ENCODE measurements around the gene GLI2. TPM values are rescaled to one million over a fixed set of nuclear protein-coding genes. Genes with fewer than 3 reads are reported as not detected.

The GLI2 gene
- total RNA-seq, 4 donors from 2014 or later, result 1.9 to 7.9 (median 5.5) TPM

DNA sequence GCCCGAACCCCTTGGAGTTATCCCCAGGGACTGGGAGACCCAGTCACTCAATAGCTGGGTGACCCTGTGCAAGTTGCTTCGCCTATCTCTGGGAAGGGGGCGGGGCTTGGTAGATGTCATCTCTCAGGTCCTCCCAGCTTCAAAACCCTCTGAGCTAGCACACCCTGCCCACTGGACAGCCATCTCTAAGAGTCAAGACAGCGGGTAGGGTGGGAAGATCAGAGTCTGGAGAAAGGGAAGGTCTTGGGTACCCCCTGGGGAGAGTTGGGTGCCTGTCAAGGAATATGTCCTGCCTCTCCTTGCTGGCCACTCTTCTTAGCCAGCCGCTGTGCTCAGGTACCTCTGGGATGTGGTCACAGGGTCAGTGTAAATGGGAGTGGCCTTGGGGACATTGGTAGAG, 8.0 kb downstream of the GLI2 start:
- TF ChIP-seq POLR2A (IDR thresholded peaks at IDR 0.05), result no peak
- TF ChIP-seq, protein P1, sequence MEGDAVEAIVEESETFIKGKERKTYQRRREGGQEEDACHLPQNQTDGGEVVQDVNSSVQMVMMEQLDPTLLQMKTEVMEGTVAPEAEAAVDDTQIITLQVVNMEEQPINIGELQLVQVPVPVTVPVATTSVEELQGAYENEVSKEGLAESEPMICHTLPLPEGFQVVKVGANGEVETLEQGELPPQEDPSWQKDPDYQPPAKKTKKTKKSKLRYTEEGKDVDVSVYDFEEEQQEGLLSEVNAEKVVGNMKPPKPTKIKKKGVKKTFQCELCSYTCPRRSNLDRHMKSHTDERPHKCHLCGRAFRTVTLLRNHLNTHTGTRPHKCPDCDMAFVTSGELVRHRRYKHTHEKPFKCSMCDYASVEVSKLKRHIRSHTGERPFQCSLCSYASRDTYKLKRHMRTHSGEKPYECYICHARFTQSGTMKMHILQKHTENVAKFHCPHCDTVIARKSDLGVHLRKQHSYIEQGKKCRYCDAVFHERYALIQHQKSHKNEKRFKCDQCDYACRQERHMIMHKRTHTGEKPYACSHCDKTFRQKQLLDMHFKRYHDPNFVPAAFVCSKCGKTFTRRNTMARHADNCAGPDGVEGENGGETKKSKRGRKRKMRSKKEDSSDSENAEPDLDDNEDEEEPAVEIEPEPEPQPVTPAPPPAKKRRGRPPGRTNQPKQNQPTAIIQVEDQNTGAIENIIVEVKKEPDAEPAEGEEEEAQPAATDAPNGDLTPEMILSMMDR (IDR thresholded peaks at IDR 0.05), result no peak
- no peak for TF ChIP-seq EP300 (IDR thresholded peaks at IDR 0.05)
- no peak for TF ChIP-seq POLR2AphosphoS5 (IDR thresholded peaks at IDR 0.05)
- Histone ChIP-seq H3K27me3 (peaks cover 26% of the 10 kb centered on the region), H3K36me3 (no peaks in the 10 kb centered on the region), H3K27ac (no peak overlapping the region), H3K4me1 (peaks cover 21% of the 10 kb centered on the region), H3K4me3 (no peak overlapping the region), H3K9me3 (no peaks in the 10 kb centered on the region)
- WGBS, result 93% methylated on average over 4 of the region's 5 CpGs
- no peak for DNase-seq (ENCODE audit: low spot score in 2 of 2)

GRCh38 chr2:120744817-120745216, 9.1 kb downstream of the GLI2 start:
- H3K4me3 ChIP-seq, result no peak overlapping the region
- DNase-seq (ENCODE audit: low spot score in 2 of 2), result no peak
- H3K36me3 ChIP-seq, result no peaks in the 10 kb centered on the region
- H3K9me3 ChIP-seq, result no peaks in the 10 kb centered on the region
- H3K27ac ChIP-seq, result no peak overlapping the region
- no peak for TF ChIP-seq EP300 (IDR thresholded peaks at IDR 0.05)
- TF ChIP-seq POLR2AphosphoS5 (IDR thresholded peaks at IDR 0.05), result no peak
- TF ChIP-seq POLR2A (IDR thresholded peaks at IDR 0.05), result no peak
- TF ChIP-seq, protein P1 (IDR thresholded peaks at IDR 0.05), result no peak
- peaks cover 15% of the 10 kb centered on the region for H3K4me1 ChIP-seq
- peaks cover 21% of the 10 kb centered on the region for H3K27me3 ChIP-seq

DNA sequence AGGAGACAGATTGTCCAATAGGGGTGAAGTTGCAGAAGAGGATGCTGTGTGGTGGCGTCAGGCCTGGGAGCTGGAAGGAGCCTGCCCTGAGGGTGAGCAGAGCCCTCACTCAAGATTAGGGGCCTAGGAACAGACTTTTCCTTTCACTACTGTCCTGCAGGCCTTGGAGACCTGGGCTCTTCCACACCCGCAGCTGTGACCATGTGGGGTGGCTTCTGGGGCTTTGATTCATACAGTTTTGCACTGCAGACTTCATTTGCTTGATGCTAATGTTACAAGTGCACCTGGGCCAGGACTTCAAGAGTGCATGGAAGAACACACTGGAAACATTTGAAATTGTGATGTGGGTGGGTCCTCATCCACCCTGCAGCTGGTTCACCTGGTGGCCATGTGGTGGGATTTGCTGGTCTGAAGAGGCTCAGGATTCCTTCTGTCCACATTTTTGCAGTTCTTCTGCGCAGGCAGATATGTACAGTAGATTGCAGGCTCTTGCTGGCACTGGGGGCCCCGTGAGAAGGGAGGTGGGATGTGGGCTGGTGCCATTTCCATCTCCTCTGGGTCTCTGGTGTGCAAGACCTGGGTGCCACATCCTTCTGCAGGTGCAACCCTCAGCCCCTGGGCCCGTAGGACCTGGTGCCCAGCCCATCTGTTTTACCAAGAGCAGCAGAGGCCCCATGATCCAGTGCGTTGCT, 9.9 kb downstream of the GLI2 start:
- H3K27ac ChIP-seq, result no peak overlapping the region
- no peak overlapping the region for H3K4me3 ChIP-seq
- peaks cover 22% of the 10 kb centered on the region for H3K4me1 ChIP-seq
- H3K27me3 ChIP-seq, result peaks cover 20% of the 10 kb centered on the region
- WGBS, result 92% methylated on average over 6 of the region's 6 CpGs
- H3K9me3 ChIP-seq, result no peaks in the 10 kb centered on the region
- no peak for DNase-seq (ENCODE audit: low spot score in 2 of 2)
- H3K36me3 ChIP-seq, result no peaks in the 10 kb centered on the region
- TF ChIP-seq POLR2A (IDR thresholded peaks at IDR 0.05) (no peak), POLR2AphosphoS5 (IDR thresholded peaks at IDR 0.05) (no peak), EP300 (IDR thresholded peaks at IDR 0.05) (no peak)
- TF ChIP-seq, protein P1 (IDR thresholded peaks at IDR 0.05), result no peak

GRCh38 chr2:120746144-120746543, 10.5 kb downstream of the GLI2 start:
- 81% methylated on average over 4 of the region's 4 CpGs for WGBS

GRCh38 chr2:120747281-120747680, 11.6 kb downstream of the GLI2 start:
- no peak for DNase-seq (ENCODE audit: low spot score in 2 of 2)
- Histone ChIP-seq H3K4me3 (no peak overlapping the region), H3K27ac (no peak overlapping the region), H3K36me3 (no peaks in the 10 kb centered on the region), H3K4me1 (peaks cover 11% of the 10 kb centered on the region), H3K27me3 (peaks cover 3% of the 10 kb centered on the region), H3K9me3 (no peaks in the 10 kb centered on the region)
- no peak for TF ChIP-seq POLR2A (IDR thresholded peaks at IDR 0.05)
- TF ChIP-seq EP300 (IDR thresholded peaks at IDR 0.05), result no peak
- TF ChIP-seq, protein P1 (IDR thresholded peaks at IDR 0.05), result no peak
- TF ChIP-seq POLR2AphosphoS5 (IDR thresholded peaks at IDR 0.05), result no peak
- 91% methylated on average over 2 of the region's 2 CpGs for WGBS

More at GRCh38 chr2:120746144-120746543, 10.5 kb downstream of the GLI2 start:
- TF ChIP-seq POLR2AphosphoS5 (IDR thresholded peaks at IDR 0.05), result no peak
- no peak for TF ChIP-seq EP300 (IDR thresholded peaks at IDR 0.05)
- no peak for TF ChIP-seq POLR2A (IDR thresholded peaks at IDR 0.05)
- TF ChIP-seq, protein P1 (IDR thresholded peaks at IDR 0.05), result no peak
- peaks cover 14% of the 10 kb centered on the region for H3K27me3 ChIP-seq
- no peak for DNase-seq (ENCODE audit: low spot score in 2 of 2)
- H3K4me1 ChIP-seq, result peaks cover 20% of the 10 kb centered on the region
- no peak overlapping the region for H3K27ac ChIP-seq
- H3K9me3 ChIP-seq, result no peaks in the 10 kb centered on the region
- H3K36me3 ChIP-seq, result no peaks in the 10 kb centered on the region
- no peak overlapping the region for H3K4me3 ChIP-seq
